Thymus (tissue), 14 donors: ENCODE data around the gene TXLNG. TPM values are rescaled to one million over a fixed set of nuclear protein-coding genes. Genes with fewer than 3 reads are reported as not detected.
A peak's percentile ranks its signal among the peaks of the same experiment; 100 is the strongest.

Source experiments
- DNase-seq, 9 donors: peaks; one replicate each; pipeline ENCODE4 v3.0.0-alpha.2; 2013; ENCODE audit warnings: low spot score in 9 of 9, low read depth in 6 of 9, missing footprints in 1 of 9
- H3K27ac ChIP-seq, 2 donors: one replicate each; pipeline ENCODE4 v1.5.1; 2013; ENCODE audit warnings: control low read depth in 1 of 2, low read depth in 1 of 2, low read length in 1 of 2, mild to moderate bottlenecking in 1 of 2, moderate library complexity in 1 of 2
- H3K27me3 ChIP-seq, 2 donors: one replicate each; pipeline ENCODE4 v1.5.1; 2013; ENCODE audit warnings: low read length in 1 of 2; ENCODE audit not compliant: control insufficient read depth in 2 of 2, insufficient read depth in 1 of 2
- H3K36me3 ChIP-seq, 2 donors: one replicate each; pipeline ENCODE4 v1.5.1; 2013; ENCODE audit warnings: low read length in 1 of 2, mild to moderate bottlenecking in 1 of 2, moderate library complexity in 1 of 2; ENCODE audit not compliant: control insufficient read depth in 2 of 2, insufficient read depth in 2 of 2
- H3K4me1 ChIP-seq, 2 donors: one replicate each; pipeline ENCODE4 v1.5.1; 2013; ENCODE audit warnings: low read length in 2 of 2; ENCODE audit not compliant: control insufficient read depth in 2 of 2, insufficient read depth in 2 of 2
- H3K4me3 ChIP-seq, 2 donors: one replicate each; pipeline ENCODE4 v1.5.1; 2013; ENCODE audit warnings: low read length in 2 of 2, control low read depth in 1 of 2, mild to moderate bottlenecking in 1 of 2
- H3K9me3 ChIP-seq, 2 donors: one replicate each; pipeline ENCODE4 v1.5.1; 2013; ENCODE audit warnings: low read length in 1 of 2, mild to moderate bottlenecking in 1 of 2; ENCODE audit not compliant: control insufficient read depth in 2 of 2, insufficient read depth in 1 of 2
- WGBS: extraction: QIAGEN DNeasy Blood & Tissue Kit; methylation state at CpG from one replicate; pipeline ENCODE4 v1.1.7; 2013; 5-methylcytosine and 5-hydroxymethylcytosine counted together
- long read RNA-seq, 10 donors: transcript quantifications; one replicate each; lab custom pipeline, GENCODE V29; 2026
- polyA plus RNA-seq: library from polyadenylated mRNA; stranded (reverse); fragments of 200-250 nt; gene quantifications from one replicate; pipeline ENCODE4 v1.2.3, GENCODE V29; 2013
- total RNA-seq: library from RNA; stranded (reverse); fragments of 120-200 nt; gene quantifications from one replicate; pipeline ENCODE4 v1.2.4, GENCODE V29; 2013
- donor health status: healthy.

TXLNG gene
- total RNA-seq (10.7 TPM), polyA plus RNA-seq (12.6 TPM)
- long read RNA-seq, donor 1: 0 reads
- long read RNA-seq, donor 2, full-length matches to known transcripts: 1 of 17 reads
- long read RNA-seq, donor 2, partial matches to known transcripts: 16 of 17 reads
- long read RNA-seq, donor 2, other reads (novel, unspliced or antisense): 0 of 17 reads
- long read RNA-seq, donor 3, full-length matches to known transcripts: 2 of 320 reads
- long read RNA-seq, donor 3, partial matches to known transcripts: 199 of 320 reads
- long read RNA-seq, donor 3, other reads (novel, unspliced or antisense): 119 of 320 reads
- long read RNA-seq, donor 4: 0 reads
- long read RNA-seq, donor 5, full-length matches to known transcripts: 1 of 288 reads
- long read RNA-seq, donor 5, partial matches to known transcripts: 172 of 288 reads
- long read RNA-seq, donor 5, other reads (novel, unspliced or antisense): 115 of 288 reads
- long read RNA-seq, donor 6, full-length matches to known transcripts: 3 of 3 reads
- long read RNA-seq, donor 6, partial matches to known transcripts: 0 of 3 reads
- long read RNA-seq, donor 6, other reads (novel, unspliced or antisense): 0 of 3 reads
- long read RNA-seq, donor 7, full-length matches to known transcripts: 2 of 7 reads
- long read RNA-seq, donor 7, partial matches to known transcripts: 5 of 7 reads
- long read RNA-seq, donor 7, other reads (novel, unspliced or antisense): 0 of 7 reads
- long read RNA-seq, donor 8: 0 reads
- long read RNA-seq, donor 9: 0 reads
- long read RNA-seq, donor 10: 0 reads

DNA sequence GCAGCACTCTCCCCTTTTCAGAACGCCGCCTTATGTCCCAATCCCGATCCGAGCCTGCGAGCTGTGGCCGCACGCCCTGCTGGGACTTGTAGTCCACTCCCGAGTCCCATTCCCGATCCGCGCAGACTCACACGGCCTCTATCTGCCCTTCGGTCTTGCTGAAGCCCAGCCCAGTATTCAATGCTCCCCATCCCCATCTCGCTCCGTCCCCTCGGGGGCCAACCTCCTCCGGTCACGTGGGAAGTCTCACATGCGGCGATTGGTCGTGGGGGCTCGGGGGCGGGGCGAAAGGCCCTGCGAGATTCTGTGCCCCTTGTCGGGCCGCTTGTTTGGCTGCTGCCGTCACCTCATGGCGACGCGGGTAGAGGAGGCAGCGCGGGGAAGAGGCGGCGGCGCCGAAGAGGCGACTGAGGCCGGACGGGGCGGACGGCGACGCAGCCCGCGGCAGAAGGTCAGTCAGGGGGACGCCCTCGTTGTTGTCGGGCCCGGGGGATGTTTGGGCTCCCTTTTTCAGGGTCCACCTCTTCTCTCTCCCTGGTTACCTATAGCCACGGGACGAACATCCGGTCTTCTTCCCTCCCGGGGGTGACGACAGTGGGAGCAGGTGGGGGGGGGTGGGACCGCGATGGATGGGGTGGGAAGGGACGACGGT lies at the start of gene TXLNG:
TXLNG (plus strand) TSS at position 328 of the 652 bp plus-strand sequence; CDS start at position 350, 22 bp downstream.
- H3K36me3 ChIP-seq: no peaks in the 10 kb centered on the region
- H3K27me3 ChIP-seq: peaks cover 0 to 23% of the 10 kb centered on the region in 2 donors
- peak within 1 kb of the TSS; percentile 64 to 71 for H3K4me3 ChIP-seq
- peak; percentile 65 to 98 (median 89) for DNase-seq
- WGBS: under 1% methylated on average over 58 of the region's 59 CpGs
- peaks cover 0 to 10% of the 10 kb centered on the region in 2 donors for H3K4me1 ChIP-seq
- H3K9me3 ChIP-seq: no peaks in the 10 kb centered on the region
- H3K27ac ChIP-seq: peak within 1 kb of the TSS; percentile 66 to 77

DNA sequence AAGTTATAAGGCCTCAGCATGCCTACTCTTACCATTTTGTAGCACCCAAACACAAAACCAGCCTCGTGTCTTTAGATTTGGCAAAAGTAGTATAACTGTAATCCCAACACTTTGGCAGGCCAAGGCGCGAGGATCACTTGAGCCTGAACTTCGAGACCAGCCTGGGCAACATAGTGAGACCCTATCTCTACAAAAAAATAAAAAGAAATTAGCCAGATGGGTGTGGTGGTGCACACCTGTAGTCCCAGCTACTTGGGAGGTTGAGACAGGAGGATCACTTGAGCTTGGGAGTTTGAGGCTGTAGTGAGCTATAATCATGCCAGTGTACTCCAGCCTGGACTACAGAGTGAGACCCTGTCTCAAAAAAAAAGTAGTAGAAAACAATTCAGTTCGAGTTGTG lies 49.2 kb upstream of the TXLNG start:
- Histone ChIP-seq H3K4me3 (no peak overlapping the region), H3K27me3 (no peaks in the 10 kb centered on the region), H3K27ac (no peak overlapping the region), H3K36me3 (peaks cover 14 to 16% of the 10 kb centered on the region in 2 donors), H3K4me1 (no peaks in the 10 kb centered on the region), H3K9me3 (no peaks in the 10 kb centered on the region)
- WGBS: 98% methylated on average over 5 of the region's 5 CpGs
- no peak for DNase-seq

DNA sequence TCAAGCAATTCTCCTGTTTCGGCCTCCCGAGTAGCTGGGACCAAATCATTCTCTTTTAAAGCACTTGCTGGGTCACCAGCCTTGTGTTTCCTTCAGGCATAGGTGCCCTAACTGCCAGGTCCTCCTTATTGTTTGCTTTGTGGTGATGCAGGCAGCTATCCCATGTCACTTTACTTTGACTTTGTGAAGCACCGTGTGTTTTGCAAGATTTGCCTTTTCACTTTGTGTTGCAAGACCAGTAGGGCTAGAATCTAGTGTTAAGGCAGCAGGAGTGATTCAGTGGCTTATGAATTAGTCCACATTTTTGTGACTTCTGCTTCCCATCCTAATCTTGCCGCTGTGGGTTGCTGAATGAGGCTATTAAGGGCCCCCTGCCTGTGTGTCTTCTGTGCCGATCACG lies 46.7 kb upstream of the TXLNG start:
- Histone ChIP-seq H3K27ac (no peak overlapping the region), H3K36me3 (peaks cover 19 to 30% of the 10 kb centered on the region in 2 donors), H3K27me3 (no peaks in the 10 kb centered on the region), H3K4me3 (no peak overlapping the region), H3K9me3 (no peaks in the 10 kb centered on the region), H3K4me1 (no peaks in the 10 kb centered on the region)
- no peak for DNase-seq
- 79% methylated on average over 6 of the region's 6 CpGs for WGBS

GRCh38 chrX:16743604-16744325 lies 42.5 kb upstream of the TXLNG start:
- Histone ChIP-seq H3K4me1 (no peaks in the 10 kb centered on the region), H3K36me3 (peaks cover 12 to 32% of the 10 kb centered on the region in 2 donors), H3K27me3 (no peaks in the 10 kb centered on the region), H3K9me3 (no peaks in the 10 kb centered on the region), H3K4me3 (no peak overlapping the region), H3K27ac (no peak overlapping the region)
- no peak for DNase-seq
- 96% methylated on average over 12 of the region's 12 CpGs for WGBS

DNA sequence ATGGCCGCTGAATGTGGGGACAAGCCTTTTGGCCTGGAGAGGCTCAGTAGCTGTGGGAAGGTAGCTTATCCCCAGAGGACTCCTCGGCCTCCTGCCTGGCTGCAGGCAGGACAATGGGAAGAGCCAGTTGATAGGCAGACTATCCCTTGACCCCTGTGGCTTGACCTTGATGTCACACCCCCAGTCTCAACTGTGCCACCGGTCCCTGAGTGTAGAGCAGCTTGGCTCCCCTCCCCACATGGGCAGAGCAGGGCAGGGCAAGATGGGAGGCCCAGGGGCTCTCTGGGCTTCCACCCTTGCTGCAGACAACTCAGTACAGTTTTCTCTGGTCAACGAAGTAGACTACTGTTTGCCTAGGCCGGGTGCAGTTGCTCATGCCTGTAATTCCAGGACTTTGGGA lies 41.2 kb upstream of the TXLNG start:
- Histone ChIP-seq H3K4me1 (no peaks in the 10 kb centered on the region), H3K36me3 (peaks cover 20 to 36% of the 10 kb centered on the region in 2 donors), H3K27ac (no peak overlapping the region), H3K27me3 (no peaks in the 10 kb centered on the region), H3K9me3 (no peaks in the 10 kb centered on the region), H3K4me3 (no peak overlapping the region)
- no peak for DNase-seq
- WGBS: 95% methylated on average over 5 of the region's 5 CpGs

DNA sequence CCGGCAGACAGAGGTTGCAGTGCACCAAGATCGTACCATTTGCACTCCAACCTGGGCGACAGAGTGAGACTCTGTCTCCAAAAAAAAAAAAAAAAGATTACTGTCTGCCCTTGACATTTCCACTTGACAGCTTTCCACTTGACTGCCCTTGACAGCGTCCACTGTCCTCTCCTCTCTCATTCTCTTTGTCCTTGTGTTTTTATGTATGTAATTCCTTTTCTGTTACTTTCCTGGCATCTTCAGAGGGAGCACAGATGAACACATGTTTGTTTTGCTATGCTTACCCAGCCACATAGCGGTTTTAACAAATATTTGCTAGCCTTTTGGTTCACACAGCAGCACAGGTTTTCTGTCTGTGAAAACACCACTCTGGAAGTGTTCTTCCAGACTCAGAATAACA lies 40.6 kb upstream of the TXLNG start:
- H3K36me3 ChIP-seq: peaks cover 21 to 40% of the 10 kb centered on the region in 2 donors

GRCh38 chrX:16748425-16748824 lies 37.8 kb upstream of the TXLNG start:
- Histone ChIP-seq H3K36me3 (peaks cover 21 to 39% of the 10 kb centered on the region in 2 donors), H3K9me3 (no peaks in the 10 kb centered on the region), H3K4me1 (no peaks in the 10 kb centered on the region), H3K27me3 (no peaks in the 10 kb centered on the region), H3K27ac (no peak overlapping the region), H3K4me3 (no peak overlapping the region)
- no peak for DNase-seq
- WGBS: 96% methylated on average over 5 of the region's 5 CpGs

More for the DNA sequence above, 40.6 kb upstream of the TXLNG start:
- no peaks in the 10 kb centered on the region for H3K27me3 ChIP-seq
- 98% methylated on average over 5 of the region's 5 CpGs for WGBS
- no peaks in the 10 kb centered on the region for H3K4me1 ChIP-seq
- no peak overlapping the region for H3K27ac ChIP-seq
- H3K4me3 ChIP-seq: no peak overlapping the region
- H3K9me3 ChIP-seq: no peaks in the 10 kb centered on the region
- no peak for DNase-seq

DNA sequence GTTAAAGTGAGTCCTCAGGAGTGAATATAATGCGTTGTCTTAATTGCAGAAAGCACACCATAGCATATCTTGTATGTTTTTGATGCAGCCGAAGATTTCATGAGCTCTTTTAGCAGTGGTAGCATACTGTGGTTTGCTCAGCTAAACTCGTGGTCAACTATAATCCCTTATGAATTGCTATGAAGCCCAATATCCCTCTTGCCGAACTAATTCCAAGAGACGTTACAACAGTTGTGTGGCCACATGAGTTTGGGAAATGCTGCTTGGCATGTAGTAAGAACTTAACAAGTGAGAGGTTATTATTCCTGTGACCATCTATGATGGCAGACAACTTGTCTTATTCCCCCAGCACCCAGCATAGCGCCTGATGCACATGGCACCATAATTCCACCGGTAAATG lies 36.1 kb upstream of the TXLNG start:
- no peak for DNase-seq

More for the DNA sequence above, 36.1 kb upstream of the TXLNG start:
- Histone ChIP-seq H3K4me3 (no peak overlapping the region), H3K4me1 (no peaks in the 10 kb centered on the region), H3K27ac (no peak overlapping the region), H3K27me3 (no peaks in the 10 kb centered on the region), H3K9me3 (no peaks in the 10 kb centered on the region), H3K36me3 (peaks cover 16 to 24% of the 10 kb centered on the region in 2 donors)
- 99% methylated on average over 7 of the region's 7 CpGs for WGBS
